MM.1S (cell line): Measurements from ENCODE around the gene RBMS3.

Experiments used
- EZH2 ChIP-seq: fragments of 300-600 bp; sonication (generic); optimal IDR thresholded peaks from 2 replicates; pipeline ENCODE3; 2017; ENCODE audit warnings: low read depth, mild to moderate bottlenecking, antibody characterized with exemption, low read length, mixed read lengths
- EZH2phosphoT487 ChIP-seq: fragments of 300-600 bp; sonication (generic); IDR thresholded peaks from 2 replicates; pipeline ENCODE4 v1.6.1; 2018; ENCODE audit warnings: antibody characterized with exemption, low read length
- TF ChIP-seq, protein P1 (sequence below): fragments of 300-600 bp; sonication (generic); IDR thresholded peaks from 2 replicates; pipeline ENCODE4 v1.5.1; 2016; ENCODE audit warnings: antibody characterized with exemption, low read length, mixed read lengths

DNA sequence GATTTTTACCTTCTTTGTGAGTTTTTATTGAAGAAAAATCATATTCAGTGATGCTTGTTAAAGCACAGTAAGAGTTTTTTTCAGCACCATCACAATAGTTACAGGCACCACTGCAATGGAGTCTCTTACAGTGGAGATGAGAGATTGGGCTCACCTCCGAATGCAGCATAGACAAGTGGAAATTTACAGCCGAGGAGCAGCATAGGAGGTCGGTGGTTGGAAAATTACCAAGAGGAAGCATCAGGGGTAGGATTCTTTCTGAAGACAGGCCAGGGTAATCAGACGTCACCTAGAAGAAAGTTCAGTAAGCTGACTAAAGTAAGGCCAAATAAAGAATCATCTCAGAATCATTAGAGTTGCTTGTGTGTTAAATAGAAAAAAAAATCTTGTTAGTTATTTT is 491.6 kb downstream of the RBMS3 start:
- TF ChIP-seq, protein P1, sequence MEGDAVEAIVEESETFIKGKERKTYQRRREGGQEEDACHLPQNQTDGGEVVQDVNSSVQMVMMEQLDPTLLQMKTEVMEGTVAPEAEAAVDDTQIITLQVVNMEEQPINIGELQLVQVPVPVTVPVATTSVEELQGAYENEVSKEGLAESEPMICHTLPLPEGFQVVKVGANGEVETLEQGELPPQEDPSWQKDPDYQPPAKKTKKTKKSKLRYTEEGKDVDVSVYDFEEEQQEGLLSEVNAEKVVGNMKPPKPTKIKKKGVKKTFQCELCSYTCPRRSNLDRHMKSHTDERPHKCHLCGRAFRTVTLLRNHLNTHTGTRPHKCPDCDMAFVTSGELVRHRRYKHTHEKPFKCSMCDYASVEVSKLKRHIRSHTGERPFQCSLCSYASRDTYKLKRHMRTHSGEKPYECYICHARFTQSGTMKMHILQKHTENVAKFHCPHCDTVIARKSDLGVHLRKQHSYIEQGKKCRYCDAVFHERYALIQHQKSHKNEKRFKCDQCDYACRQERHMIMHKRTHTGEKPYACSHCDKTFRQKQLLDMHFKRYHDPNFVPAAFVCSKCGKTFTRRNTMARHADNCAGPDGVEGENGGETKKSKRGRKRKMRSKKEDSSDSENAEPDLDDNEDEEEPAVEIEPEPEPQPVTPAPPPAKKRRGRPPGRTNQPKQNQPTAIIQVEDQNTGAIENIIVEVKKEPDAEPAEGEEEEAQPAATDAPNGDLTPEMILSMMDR: no peak
- TF ChIP-seq EZH2 (no peak), EZH2phosphoT487 (no peak)
